SW480 (cell line): ENCODE results near the gene PIK3R1.
A peak's percentile ranks its signal among the peaks of the same experiment; 100 is the strongest.

Source experiments
- DNase-seq: peaks from one replicate; pipeline ENCODE4 v3.0.0-alpha.2; 2016; ENCODE audit warnings: low spot score

The PIK3R1 gene

DNA sequence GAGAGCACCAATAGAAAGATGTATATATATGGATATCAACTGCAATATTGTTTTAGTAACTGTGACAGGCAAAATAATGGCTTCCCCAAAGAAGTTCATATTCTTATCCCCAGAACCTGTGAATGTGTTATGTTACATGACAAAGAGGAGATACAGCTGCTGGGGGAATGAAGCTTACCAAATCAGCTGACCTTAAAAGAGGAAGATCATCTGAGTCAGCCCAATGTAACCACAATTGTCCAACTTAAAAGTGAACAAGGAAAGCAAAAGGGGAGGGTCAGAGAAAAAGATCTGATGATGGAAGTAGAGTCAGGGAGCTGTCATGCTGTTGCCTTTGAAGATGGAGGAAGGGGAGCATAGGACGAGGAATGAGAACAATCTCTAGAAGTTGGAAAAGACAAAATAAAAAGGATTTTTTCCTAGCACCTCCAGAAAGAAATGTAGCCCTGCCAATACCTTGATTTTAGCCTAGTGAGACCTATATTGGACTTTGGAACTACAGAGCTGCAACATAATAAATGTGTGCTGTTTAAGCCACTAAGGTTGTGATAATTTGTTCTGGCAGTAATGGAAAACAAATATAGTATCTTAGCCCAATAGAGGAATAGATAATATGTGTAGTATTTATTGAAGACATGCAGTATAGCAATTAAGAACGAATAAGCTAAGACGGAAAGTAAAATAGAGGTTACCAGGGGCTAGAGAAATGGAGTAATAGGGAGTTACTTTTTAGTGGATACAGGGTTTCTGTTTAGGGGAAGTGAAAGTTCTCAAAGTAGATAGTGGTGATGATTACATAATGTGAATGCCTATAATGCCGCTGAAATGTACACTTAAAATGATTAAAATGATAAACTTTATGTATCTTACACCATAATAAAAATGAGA lies 115.9 kb downstream of the PIK3R1 start:
- peak; percentile 68 for DNase-seq

GRCh38 chr5:68332080-68332451 lies 116.5 kb downstream of the PIK3R1 start:
- no peak for DNase-seq

- DNase-seq: no peak
These were observed 117.0 kb downstream of the PIK3R1 start for GRCh38 chr5:68332556-68332955.

DNA sequence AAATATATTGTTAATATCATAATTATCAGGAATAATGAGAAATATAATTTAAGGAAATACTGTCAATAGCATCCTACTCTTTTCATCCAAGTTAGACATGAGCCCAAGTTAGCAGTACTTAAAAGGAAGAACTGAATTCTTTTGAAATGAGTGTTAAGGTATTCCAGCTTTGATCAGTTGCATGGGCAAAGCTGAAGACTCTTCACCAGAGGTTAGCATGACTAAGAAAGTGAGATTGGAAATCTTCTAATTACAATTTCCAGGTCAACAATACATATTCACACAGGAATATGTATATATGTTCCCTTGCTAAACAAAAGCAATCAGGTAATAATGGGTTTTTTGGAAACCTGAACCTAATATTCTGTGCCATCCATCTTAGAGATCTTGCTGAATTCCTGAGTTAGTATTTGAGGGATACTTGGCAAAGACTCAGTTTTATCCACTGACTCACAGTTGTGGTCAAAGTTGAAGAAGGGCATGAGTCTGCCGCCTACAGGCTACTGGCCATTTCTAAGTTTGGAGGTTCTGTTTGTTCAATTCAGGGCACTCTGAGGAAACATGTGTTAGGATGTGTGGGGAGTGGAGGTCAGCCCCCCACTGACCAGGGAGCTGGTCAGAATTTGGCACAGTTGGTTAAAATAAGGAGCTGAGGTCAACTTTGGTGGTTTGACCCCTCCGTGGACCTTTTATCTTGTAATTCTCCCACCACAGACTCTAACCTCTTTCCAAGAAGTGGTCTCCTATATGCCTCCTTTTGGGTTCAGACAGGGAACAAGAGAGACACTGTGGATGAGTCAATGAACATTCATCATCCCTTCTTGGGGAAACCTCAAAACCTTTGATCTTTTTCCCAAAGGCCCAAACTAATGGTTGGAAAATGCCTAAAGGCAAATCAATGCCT lies 118.3 kb downstream of the PIK3R1 start:
- DNase-seq: peak; percentile 84

- no peak for DNase-seq
These were observed 119.0 kb downstream of the PIK3R1 start for GRCh38 chr5:68334553-68334886.

- DNase-seq: no peak
These were observed 119.5 kb downstream of the PIK3R1 start for GRCh38 chr5:68335075-68335474.

GRCh38 chr5:68336200-68336599 lies 120.6 kb downstream of the PIK3R1 start:
- no peak for DNase-seq

DNA sequence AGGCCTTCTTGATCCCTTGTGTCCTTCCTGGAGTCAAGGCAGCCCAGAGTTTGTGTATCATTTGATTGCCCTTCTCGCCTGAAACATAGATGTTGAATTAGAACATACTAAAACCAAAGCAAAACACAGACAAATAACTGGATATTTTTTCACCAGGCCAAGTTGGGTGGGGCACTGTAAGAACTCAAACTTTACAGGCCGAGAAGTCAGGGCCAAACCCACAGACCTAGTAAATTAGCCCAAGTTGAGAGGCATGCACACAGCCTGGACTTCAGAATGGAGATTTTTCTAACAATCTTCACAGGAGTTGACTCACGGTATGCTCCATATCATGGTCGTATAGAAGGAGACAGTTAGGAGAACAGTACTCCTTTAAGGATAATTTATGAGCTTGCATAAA lies 121.7 kb downstream of the PIK3R1 start:
- no peak for DNase-seq

DNA sequence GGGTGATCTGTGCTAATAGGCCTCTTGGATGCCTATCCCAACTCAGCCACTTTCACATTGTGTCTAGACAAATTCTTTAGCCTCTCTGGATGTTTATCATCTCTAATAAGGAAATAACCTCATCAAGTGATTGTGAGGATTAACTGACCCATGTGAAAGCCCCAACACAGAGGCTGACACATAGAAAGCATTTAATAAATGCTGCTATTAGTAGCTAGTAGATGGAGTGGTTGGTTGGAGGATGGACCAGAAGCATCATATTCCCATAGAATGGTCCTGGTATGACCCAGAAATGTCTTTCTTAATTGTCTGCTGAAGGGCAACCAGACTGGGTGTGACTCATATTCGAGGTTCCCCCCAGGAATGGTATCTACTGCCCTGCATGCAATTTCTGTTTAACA lies 124.4 kb downstream of the PIK3R1 start:
- DNase-seq: no peak

DNA sequence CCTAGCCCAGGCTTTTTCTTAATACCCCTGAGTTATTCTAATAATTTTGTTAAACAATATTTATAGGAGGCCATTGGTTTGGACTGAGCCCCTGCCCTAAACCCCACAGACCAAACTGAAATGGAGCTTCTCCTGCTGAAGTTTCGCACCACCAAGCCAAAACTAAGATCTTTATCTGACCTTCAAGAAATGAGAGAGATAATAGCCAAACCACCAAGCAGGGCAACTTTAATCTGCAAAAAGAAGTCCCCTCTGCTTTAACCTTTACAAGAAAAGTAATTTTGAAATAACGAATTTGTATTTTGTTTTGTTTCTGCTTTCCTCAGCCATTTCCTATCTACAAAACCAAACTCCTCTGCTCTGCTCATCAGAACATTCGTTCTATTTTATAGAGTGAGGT lies 125.5 kb downstream of the PIK3R1 start:
- no peak for DNase-seq

DNA sequence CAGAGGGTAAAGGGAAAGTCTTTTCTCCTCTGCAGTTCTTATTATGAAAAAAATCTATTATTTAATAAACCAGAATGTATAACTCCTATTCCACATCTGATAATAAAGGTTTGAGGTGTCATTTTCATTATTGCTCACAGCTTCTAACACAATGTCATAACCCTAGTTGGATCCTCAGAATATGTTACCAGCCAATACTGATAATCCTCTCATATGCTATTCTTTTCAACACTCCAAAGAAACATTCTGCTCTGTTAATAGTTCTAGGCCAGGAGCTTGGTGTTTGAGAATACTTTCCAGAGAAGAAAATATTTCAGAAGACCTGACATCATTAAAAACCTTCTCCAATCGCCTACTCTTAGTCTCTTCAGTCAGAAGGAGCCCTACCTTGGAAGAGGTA lies 127.1 kb downstream of the PIK3R1 start:
- DNase-seq: no peak

DNA sequence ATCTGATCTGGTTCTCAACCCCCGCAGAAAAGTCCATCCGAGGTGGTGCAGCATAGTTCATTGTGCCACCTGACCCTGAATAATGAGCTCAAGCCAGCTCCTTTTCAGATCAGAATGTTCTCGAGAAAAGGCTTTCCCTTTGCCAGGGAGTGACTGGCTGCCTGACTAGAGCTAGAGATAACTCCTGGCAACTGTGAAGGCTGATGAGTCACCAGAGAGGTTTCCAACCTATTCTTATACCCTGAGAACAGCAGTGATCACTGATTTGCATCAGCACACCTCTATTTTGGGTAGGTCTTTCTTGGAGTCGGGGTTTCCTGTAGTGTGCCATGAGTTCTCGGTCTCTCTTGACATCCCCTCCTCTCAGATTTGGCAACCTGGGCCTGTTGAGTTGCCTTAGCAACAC lies 127.9 kb downstream of the PIK3R1 start:
- peak; percentile 28 for DNase-seq

GRCh38 chr5:68344447-68345111 lies 129.0 kb downstream of the PIK3R1 start:
- DNase-seq: peak; percentile 88

DNA sequence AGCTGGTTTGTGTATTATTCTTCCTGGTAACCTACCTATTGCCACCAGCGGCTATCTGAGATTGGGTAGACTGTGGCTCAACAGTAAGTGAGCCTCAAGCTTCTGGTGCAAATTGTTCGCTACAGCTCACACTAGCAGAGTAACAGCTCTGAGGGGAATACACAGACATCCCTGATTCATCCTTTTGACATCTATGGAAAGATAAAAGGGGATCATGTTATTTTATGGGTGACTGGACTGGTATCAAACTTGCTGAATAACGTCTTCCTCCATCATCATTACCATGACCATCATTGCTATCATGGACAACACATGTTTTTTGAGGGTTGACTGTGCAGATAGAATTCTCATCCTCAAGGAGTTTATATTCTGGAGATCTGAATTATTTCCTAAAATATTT lies 129.6 kb downstream of the PIK3R1 start:
- no peak for DNase-seq

- no peak for DNase-seq
These were observed 130.0 kb downstream of the PIK3R1 start for GRCh38 chr5:68345582-68345981.

- no peak for DNase-seq
These were observed 132.0 kb downstream of the PIK3R1 start for GRCh38 chr5:68347536-68347935.

DNA sequence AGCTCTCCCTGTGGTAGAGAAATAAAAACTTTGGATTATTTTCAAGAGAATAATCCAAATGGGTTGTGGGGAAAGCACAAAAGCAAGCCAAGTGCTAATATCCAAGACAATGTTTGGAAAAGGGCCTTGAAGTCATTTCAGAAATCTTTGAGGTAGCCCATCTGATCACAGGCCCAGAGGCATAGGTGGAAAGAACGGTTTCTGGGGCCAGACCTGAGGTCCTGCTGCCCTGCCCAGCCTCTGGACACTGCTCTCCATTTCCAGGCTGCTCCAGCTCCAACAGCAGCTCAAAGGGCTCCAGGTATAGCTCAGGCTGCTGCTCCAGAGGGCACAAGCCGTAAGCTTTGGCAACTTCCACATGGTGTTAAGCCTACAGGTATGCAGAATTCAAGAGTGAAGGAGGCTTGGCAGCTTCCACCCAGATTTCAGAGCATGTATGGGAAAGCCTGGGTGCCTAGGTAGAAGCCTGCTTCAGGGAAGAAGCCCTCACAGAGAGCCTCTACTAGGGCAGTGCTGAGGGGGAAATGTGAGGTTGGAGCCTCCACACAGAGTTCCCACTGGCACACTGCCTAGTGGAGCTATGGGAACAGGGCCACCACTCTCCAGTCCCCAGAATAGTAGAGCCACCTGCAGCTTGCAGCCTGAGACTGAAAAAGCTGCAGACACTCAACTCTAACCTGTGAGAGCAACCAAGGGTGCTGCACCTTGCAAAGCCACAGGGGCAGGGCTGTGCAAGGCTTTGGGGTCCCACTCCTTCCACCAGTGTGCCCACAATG lies 133.1 kb downstream of the PIK3R1 start:
- no peak for DNase-seq

DNA sequence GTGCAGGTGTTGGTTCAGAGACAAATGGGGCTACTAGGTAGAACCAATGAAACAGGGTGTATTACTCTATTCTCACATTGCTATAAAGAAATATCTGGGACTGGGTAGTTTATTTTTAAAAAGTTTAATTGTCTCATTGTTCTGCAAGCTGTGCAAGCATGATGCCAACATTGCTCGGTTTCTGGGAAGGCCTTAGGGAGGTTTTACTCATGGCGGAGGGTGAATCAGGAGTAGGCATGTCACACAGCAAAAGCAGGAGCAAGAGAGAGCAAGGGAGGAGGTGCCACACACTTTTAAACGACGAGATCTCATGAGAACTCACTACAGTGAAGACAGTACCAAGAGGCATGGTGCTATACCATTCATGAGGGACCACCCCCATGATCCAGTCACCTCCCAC lies 134.6 kb downstream of the PIK3R1 start:
- no peak for DNase-seq
